Measurements from ENCODE around the gene ACBD6. TPM values are rescaled to one million over a fixed set of nuclear protein-coding genes. Genes with fewer than 3 reads are reported as not detected.

The ACBD6 gene
- total and polyA plus RNA-seq, 4 donors = 8.3 to 17.3 (median 14.0) TPM

- 32% methylated on average over 5 of the region's 5 CpGs for WGBS
- Histone ChIP-seq H3K9ac (ENCODE audit: low read depth in 1 of 2, low read length in 2 of 2) (no peak overlapping the region), H3K36me3 (ENCODE audit: control insufficient read depth in 4 of 4, insufficient read depth in 3 of 4, low read depth in 1 of 4, low read length in 3 of 4) (no peaks in the 10 kb centered on the region), H3K27ac (ENCODE audit: low read depth in 1 of 2, low read length in 2 of 2) (no peak overlapping the region), H3K4me1 (ENCODE audit: control insufficient read depth in 4 of 4, insufficient read depth in 4 of 4, low read length in 3 of 4) (peaks cover 0 to 2% (median 0%) of the 10 kb centered on the region in 4 donors), H3K9me3 (ENCODE audit: control insufficient read depth in 4 of 4, low read length in 3 of 4) (no peaks in the 10 kb centered on the region), H3K4me3 (ENCODE audit: low read depth in 1 of 3, low read length in 3 of 3) (no peak overlapping the region), H3K27me3 (ENCODE audit: control insufficient read depth in 4 of 4, insufficient read depth in 4 of 4, low read length in 3 of 4) (no peaks in the 10 kb centered on the region)
- DNase-seq (ENCODE audit: low spot score) = no peak
- TF ChIP-seq MAX (IDR thresholded peaks at IDR 0.05) (no peak), NR2F2 (IDR thresholded peaks at IDR 0.05) (peak; percentile 35), RAD21 (IDR thresholded peaks at IDR 0.05) (peak; percentile 17 to 35), HNF4A (conservative IDR thresholded peaks at IDR 0.05) (peak; percentile 49 to 65), SP1 (IDR thresholded peaks at IDR 0.05) (peak; percentile 52), RXRA (IDR thresholded peaks at IDR 0.05) (peak in 1 of 2 donors; percentile 17)
Observed at GRCh38 chr1:180530501-180530900, 28.1 kb upstream of the ACBD6 start.

DNA sequence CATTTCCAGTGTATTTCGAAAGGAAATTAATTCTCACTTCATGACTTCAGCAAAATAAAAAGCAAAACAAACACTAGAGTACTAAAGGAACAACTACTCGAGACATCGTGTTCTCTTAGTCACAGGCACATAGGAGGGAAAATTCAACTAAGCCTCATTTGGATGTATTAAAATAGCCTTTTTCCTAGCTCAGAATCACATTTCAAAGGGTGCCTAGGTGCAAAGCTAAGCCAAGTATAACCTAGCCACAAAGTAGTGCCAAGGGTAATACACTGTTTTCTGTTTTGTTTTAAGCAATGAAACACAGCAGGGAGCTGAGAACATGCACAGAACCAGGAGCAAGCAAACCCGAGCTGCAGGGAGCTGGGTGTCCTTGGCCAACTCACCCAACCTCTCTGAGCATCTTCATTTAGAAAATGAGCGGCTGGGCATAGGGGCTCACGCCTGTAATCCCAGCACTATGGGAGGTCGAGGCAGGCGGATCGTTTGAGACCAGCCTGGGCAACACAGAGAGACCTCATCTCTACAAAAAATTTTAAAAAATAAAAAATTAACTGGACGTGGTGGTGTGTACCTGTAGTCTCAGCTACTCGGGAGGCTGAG is 26.6 kb upstream of the ACBD6 start:
- Histone ChIP-seq H3K4me3 (ENCODE audit: low read depth in 1 of 3, low read length in 3 of 3) (no peak overlapping the region), H3K4me1 (ENCODE audit: control insufficient read depth in 4 of 4, insufficient read depth in 4 of 4, low read length in 3 of 4) (peaks cover 0 to 2% (median 0%) of the 10 kb centered on the region in 4 donors), H3K27ac (ENCODE audit: low read depth in 1 of 2, low read length in 2 of 2) (no peak overlapping the region), H3K36me3 (ENCODE audit: control insufficient read depth in 4 of 4, insufficient read depth in 3 of 4, low read depth in 1 of 4, low read length in 3 of 4) (no peaks in the 10 kb centered on the region), H3K27me3 (ENCODE audit: control insufficient read depth in 4 of 4, insufficient read depth in 4 of 4, low read length in 3 of 4) (no peaks in the 10 kb centered on the region), H3K9ac (ENCODE audit: low read depth in 1 of 2, low read length in 2 of 2) (no peak overlapping the region), H3K9me3 (ENCODE audit: control insufficient read depth in 4 of 4, low read length in 3 of 4) (no peaks in the 10 kb centered on the region)
- TF ChIP-seq YY1 (IDR thresholded peaks at IDR 0.05) (no peak), GABPA (IDR thresholded peaks at IDR 0.05 in 1 of 2, conservative IDR thresholded peaks at IDR 0.05 in 1 of 2) (no peak), TAF1 (conservative IDR thresholded peaks at IDR 0.05) (no peak), RXRA (IDR thresholded peaks at IDR 0.05) (no peak), FOXA2 (IDR thresholded peaks at IDR 0.05) (no peak), HNF4G (IDR thresholded peaks at IDR 0.05) (no peak), EGR1 (IDR thresholded peaks at IDR 0.05; ENCODE audit: low read depth in 2 of 2) (no peak), JUND (IDR thresholded peaks at IDR 0.05) (no peak)
- no peak for DNase-seq (ENCODE audit: low spot score)
- WGBS = 87% methylated on average over 11 of the region's 11 CpGs

DNA sequence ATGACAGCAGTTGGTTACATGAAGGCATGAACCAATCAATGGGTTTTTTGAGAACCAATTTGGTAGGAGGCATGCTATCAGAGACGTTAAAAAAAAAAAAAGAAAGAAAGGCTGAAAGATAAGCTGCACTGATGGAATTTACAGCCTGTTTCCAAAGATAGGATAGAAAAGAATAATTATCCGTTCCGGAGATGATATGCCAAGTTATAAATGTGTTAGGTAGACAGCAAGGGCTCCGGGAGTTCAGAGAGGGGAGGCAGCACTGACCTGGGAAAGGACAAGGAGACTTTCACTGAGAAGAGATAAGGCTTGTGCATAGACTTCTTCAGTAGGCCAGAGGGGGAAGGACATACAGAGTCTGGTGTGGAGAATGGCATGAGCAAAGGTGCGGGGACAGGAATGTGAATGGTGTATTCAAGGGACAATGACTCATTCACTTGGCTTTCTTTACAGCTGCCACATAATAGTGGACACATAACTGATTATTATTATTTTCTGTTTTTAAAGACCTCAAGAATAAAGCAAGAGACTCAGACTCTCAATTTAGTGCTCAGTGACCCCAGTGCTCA is 24.8 kb upstream of the ACBD6 start:
- H3K36me3 ChIP-seq (ENCODE audit: control insufficient read depth in 4 of 4, insufficient read depth in 3 of 4, low read depth in 1 of 4, low read length in 3 of 4) = no peaks in the 10 kb centered on the region
- peaks cover 0 to 2% (median 1%) of the 10 kb centered on the region in 4 donors for H3K4me1 ChIP-seq (ENCODE audit: control insufficient read depth in 4 of 4, insufficient read depth in 4 of 4, low read length in 3 of 4)
- no peaks in the 10 kb centered on the region for H3K27me3 ChIP-seq (ENCODE audit: control insufficient read depth in 4 of 4, insufficient read depth in 4 of 4, low read length in 3 of 4)
- no peak overlapping the region for H3K9ac ChIP-seq (ENCODE audit: low read depth in 1 of 2, low read length in 2 of 2)
- TF ChIP-seq FOXA2 (IDR thresholded peaks at IDR 0.05) (no peak), RAD21 (IDR thresholded peaks at IDR 0.05) (no peak), HNF4A (conservative IDR thresholded peaks at IDR 0.05) (no peak), REST (IDR thresholded peaks at IDR 0.05) (no peak), HNF4G (IDR thresholded peaks at IDR 0.05) (no peak), GABPA (IDR thresholded peaks at IDR 0.05 in 1 of 2, conservative IDR thresholded peaks at IDR 0.05 in 1 of 2) (no peak), EGR1 (IDR thresholded peaks at IDR 0.05; ENCODE audit: low read depth in 2 of 2) (no peak), RXRA (IDR thresholded peaks at IDR 0.05) (no peak), MAX (IDR thresholded peaks at IDR 0.05) (no peak), TAF1 (conservative IDR thresholded peaks at IDR 0.05) (no peak), NR2F2 (IDR thresholded peaks at IDR 0.05) (no peak), SP1 (IDR thresholded peaks at IDR 0.05) (no peak), YY1 (IDR thresholded peaks at IDR 0.05) (no peak), FOXA1 (IDR thresholded peaks at IDR 0.05) (no peak), JUND (IDR thresholded peaks at IDR 0.05) (no peak)
- TF ChIP-seq, protein P1, sequence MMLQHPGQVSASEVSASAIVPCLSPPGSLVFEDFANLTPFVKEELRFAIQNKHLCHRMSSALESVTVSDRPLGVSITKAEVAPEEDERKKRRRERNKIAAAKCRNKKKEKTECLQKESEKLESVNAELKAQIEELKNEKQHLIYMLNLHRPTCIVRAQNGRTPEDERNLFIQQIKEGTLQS (IDR thresholded peaks at IDR 0.05) = no peak
- TF ChIP-seq, protein P2, sequence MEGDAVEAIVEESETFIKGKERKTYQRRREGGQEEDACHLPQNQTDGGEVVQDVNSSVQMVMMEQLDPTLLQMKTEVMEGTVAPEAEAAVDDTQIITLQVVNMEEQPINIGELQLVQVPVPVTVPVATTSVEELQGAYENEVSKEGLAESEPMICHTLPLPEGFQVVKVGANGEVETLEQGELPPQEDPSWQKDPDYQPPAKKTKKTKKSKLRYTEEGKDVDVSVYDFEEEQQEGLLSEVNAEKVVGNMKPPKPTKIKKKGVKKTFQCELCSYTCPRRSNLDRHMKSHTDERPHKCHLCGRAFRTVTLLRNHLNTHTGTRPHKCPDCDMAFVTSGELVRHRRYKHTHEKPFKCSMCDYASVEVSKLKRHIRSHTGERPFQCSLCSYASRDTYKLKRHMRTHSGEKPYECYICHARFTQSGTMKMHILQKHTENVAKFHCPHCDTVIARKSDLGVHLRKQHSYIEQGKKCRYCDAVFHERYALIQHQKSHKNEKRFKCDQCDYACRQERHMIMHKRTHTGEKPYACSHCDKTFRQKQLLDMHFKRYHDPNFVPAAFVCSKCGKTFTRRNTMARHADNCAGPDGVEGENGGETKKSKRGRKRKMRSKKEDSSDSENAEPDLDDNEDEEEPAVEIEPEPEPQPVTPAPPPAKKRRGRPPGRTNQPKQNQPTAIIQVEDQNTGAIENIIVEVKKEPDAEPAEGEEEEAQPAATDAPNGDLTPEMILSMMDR (IDR thresholded peaks at IDR 0.05; ENCODE audit: low read depth, low read length, missing input control) = no peak
- TF ChIP-seq, protein P3, sequence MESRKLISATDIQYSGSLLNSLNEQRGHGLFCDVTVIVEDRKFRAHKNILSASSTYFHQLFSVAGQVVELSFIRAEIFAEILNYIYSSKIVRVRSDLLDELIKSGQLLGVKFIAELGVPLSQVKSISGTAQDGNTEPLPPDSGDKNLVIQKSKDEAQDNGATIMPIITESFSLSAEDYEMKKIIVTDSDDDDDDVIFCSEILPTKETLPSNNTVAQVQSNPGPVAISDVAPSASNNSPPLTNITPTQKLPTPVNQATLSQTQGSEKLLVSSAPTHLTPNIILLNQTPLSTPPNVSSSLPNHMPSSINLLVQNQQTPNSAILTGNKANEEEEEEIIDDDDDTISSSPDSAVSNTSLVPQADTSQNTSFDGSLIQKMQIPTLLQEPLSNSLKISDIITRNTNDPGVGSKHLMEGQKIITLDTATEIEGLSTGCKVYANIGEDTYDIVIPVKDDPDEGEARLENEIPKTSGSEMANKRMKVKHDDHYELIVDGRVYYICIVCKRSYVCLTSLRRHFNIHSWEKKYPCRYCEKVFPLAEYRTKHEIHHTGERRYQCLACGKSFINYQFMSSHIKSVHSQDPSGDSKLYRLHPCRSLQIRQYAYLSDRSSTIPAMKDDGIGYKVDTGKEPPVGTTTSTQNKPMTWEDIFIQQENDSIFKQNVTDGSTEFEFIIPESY (IDR thresholded peaks at IDR 0.05) = no peak
- no peak overlapping the region for H3K4me3 ChIP-seq (ENCODE audit: low read depth in 1 of 3, low read length in 3 of 3)
- no peak for DNase-seq (ENCODE audit: low spot score)
- 74% methylated on average over 5 of the region's 5 CpGs for WGBS
- H3K27ac ChIP-seq (ENCODE audit: low read depth in 1 of 2, low read length in 2 of 2) = no peak overlapping the region
- H3K9me3 ChIP-seq (ENCODE audit: control insufficient read depth in 4 of 4, low read length in 3 of 4) = no peaks in the 10 kb centered on the region

Measured in liver (tissue), 9 donors.